GM19452 (cell line): Measurements from ENCODE around the gene SPTBN1.

Experiments used
- ATAC-seq: cut with Tn5 transposase; IDR thresholded peaks from one replicate; pipeline ENCODE4 v1.9.1; 2021; ENCODE audit not compliant: unreplicated experiment

Gene SPTBN1

GRCh38 chr2:54570925-54571694, 115.0 kb downstream of the SPTBN1 start:
- peak; percentile 49 for ATAC-seq

- no peak for ATAC-seq
These were observed 116.1 kb downstream of the SPTBN1 start for GRCh38 chr2:54572262-54572635.

GRCh38 chr2:54572636-54573536, 116.8 kb downstream of the SPTBN1 start:
- no peak for ATAC-seq

DNA sequence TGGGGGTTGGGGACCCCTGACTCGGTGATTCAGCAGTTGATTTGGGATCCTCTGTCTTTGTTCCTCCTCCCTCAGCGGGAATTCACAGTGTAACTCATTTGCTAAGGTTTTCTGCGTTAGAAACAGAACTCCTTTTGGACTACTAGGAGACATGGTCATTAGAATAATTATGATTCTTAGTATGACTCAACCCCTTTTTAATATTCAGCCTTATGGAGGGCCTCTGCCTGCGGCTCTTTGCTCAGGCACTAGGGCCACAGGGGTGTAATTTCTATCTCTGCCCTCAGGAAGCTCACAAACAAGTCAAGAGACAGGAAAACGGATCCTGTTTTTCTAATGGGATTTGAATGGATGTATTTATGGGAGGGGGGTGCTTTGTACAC, 117.4 kb downstream of the SPTBN1 start:
- ATAC-seq = no peak

DNA sequence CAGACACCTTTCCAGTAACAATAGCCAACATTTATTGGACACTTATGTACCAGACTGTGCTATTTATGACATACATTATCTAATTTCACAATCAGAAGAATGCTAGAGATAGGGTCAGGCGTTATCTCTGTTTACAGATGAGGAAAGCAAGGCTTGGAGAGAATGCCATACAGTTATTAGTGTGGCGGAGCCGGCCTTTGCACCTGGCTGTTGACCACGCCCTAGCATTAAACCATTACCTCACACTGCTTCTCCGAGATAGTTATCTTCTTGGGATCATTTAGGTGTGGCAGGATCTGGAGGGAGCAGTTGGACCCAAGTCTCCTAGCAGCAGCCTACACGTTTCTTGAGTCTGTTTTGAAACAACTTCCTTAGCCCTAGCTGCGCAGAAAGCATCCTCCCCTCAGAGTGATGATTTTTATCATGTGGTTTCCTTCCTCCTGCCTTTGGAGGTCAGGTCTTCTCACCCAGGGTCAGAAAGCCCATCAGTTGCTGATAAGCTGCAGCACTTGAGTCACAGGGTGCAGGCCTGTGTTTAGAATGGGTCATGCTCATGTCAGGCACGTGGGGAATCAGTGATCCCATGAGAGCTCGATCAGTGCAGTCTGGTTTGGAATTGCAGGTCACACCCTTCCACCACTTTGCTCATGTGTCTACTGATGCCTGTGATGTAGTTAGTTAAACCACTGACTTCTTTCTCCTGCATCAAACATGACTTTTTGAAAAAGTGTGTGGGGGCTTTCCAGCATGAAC, 118.2 kb downstream of the SPTBN1 start:
- peak; percentile 32 for ATAC-seq

GRCh38 chr2:54574860-54575247, 118.7 kb downstream of the SPTBN1 start:
- no peak for ATAC-seq

GRCh38 chr2:54575379-54575888, 119.3 kb downstream of the SPTBN1 start:
- no peak for ATAC-seq

GRCh38 chr2:54577035-54577434, 120.9 kb downstream of the SPTBN1 start:
- ATAC-seq = no peak

DNA sequence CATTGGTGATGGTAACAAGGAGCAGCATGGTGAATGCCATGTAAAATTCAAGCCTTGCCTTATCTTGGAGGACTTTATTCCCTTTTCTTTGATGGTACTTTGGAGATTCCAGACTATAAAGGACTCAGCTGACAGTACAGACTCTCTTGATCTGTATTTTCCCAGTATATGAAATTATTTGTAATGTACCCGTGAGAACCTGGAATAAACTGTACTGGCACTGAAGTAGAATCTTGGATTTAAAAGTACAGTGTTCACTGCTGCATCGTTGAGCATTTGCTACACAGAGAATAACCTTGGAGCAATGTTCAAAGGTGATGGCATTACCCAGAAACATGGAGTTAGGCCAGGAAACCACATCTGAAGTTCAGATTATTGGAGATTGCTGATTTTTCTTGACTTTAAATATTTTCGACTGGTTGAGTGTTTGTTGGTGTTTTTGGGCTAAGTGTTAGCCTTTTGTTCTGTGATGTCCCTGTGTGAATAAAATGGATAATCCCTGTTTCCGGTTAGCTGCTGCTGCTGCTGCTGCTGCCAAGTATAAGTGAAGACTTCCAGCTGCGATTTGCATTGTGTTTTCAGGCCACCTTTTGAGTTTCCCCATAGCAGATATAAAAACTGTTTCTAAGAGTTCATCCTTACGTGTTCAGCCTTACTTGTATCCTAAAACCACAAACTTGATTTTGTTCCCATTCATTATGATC, 122.0 kb downstream of the SPTBN1 start:
- no peak for ATAC-seq

DNA sequence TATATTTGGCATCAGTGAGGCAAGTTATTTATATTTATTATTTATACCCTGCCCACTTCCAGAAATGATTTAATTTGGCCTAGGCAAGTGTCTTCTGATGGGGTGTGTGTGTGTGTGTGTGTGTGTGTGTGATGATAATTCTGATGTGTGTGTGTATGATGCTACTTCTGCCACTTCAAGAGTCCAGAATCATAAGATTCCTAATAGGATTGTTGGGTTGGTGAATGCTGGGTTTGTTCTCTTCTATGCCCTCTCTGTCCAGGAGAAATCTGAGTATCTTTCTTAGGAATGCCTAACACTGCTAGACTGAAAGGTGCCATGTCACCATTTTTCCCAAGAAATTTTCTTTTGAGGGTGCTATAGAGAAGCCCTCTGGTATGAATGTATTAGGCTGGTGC, 122.5 kb downstream of the SPTBN1 start:
- ATAC-seq = no peak

- ATAC-seq = no peak
These were observed 123.0 kb downstream of the SPTBN1 start for GRCh38 chr2:54579061-54579681.

DNA sequence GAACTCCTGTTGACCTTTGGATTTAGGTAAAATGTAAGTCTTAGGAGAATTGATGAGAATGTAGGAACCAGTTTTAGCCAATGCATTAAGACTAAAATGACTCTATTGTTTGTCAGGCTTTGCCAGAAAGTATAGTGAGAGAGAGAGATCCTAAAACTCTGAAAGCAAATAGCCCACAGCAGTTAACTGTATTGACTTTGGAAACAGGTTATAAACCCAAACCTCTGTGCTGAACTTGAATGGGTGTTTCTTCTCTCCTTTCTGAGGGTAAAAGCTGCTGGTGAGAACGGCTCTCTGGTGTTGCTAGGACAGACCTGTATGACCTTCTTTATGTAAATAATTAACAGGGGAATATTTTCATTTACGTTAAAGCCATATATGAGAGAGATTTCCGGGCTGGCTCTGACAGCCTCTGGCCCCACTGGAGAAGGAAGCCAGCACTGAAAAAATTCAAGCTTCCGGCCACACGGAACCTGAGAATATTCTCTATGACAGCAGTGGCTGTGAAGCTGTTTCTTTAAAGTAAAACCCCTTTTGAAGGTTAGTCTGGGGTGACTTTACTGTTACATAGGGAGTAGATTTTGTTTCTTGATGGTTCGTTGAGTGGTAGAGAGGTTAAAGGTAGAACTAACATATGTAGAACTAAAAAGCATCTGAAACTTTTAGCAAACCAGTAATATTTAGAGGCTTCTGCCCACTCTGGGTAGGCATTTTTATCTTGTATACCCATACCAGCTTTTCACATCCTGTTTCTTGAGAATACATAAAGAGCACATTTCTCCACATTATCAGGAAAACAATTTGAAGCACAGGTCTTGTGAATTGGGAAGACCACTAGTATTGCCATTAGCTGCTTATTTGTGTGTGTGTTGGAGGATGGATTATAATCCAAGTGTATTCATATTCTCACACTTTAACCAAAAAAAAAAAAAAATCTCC, 123.8 kb downstream of the SPTBN1 start:
- ATAC-seq = peak; percentile 87

DNA sequence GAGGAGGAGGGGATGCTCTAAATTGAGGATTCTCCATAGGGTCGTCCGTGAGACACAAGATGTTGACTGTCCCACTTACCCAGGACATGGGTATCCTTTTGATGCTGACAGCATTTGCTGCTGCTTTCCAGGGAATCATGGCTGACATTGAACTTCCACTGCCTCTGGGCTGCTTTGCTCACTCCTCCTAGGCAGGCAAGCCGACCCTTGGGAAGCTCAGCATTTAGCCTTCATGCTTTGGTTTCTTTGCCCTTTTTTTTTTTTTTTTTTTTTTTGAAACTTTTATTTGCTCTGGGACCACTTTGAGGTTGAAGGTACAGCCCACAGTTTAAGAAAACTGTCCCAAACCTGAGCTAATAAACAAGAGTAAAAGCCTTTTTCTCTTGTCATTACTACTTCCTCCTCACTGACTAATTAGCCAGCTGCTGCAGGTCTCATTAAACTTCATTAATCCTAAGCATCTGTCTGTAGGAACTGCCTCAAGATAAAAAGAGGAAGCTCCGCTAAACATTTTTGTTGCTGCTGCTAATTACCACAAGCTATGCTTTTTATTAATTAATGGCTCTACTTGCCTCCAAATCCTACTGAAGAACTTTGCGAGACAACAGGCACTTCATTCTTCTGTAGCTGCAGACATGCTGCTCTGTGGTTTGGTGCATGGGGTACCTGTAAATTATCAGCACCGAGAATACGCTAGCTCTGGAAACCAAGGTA, 125.4 kb downstream of the SPTBN1 start:
- no peak for ATAC-seq

GRCh38 chr2:54582987-54583386, 126.9 kb downstream of the SPTBN1 start:
- ATAC-seq = no peak

- ATAC-seq = no peak
These were observed 128.5 kb downstream of the SPTBN1 start for GRCh38 chr2:54584598-54584997.

DNA sequence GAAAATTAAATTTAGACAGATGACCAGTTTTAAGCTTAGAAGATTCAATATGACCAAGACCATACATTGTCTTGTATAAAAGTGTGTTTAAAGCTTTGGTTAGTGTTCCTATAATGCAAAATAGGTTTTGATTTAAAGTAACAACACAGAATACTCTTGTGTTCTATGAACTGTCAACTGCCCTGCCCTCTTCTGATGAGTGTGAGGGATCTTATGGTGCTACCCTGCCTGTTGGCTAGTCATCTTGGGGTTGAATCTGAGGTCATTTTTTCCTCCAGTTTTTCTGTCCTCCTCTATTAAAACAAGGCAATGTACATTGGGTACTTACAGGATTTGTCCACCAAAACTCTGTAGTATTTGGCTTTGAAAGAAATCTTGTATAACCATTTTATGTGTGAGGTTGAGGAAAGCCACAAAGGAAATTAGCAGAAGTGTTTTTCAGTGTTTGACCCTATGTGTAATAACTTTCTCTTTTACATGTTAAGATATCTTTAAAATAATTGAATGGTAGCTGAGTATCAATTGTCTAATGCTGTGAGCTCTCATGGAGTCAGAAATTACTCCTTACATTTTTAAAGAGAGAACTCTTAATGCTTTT, 129.1 kb downstream of the SPTBN1 start:
- no peak for ATAC-seq

GRCh38 chr2:54586062-54586461, 129.9 kb downstream of the SPTBN1 start:
- ATAC-seq = no peak

DNA sequence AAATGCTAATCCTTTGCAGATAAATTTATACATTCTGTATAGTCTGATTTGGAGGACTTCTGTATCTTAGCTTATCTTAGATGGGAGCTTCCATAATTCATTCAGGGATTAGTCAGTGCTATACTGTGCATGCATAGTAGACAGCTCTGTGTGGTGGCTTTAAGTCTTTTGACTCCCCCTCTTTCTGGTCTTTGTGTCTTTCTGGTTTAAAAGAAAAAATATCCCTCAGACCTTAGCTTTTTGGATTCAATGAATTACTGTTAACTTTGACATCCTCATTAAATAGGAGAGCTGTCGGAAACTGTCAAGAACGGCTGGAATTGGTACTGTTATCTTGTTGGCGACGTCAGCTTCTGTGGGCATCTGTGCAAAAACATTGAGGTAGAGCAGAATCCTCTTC, 130.4 kb downstream of the SPTBN1 start:
- no peak for ATAC-seq
